Left hindlimb (tissue), 1 donor: ENCODE measurements around the gene CBX4.

Source experiments
- DNase-seq: peaks from one replicate; pipeline ENCODE4 v3.0.0-alpha.2; 2018

CBX4 gene

GRCh38 chr17:79785900-79786810 lies 53.1 kb downstream of the CBX4 start:
- DNase-seq, result peak; percentile 20

GRCh38 chr17:79785017-79785899 lies 54.0 kb downstream of the CBX4 start:
- DNase-seq, result peak; percentile 16

GRCh38 chr17:79784353-79785016 lies 54.8 kb downstream of the CBX4 start:
- peak; percentile 26 for DNase-seq

GRCh38 chr17:79783891-79784290 lies 55.3 kb downstream of the CBX4 start:
- peak; percentile 25 for DNase-seq
